HL-60 (cell line): ENCODE data around the gene PDK3.

Experiments used
- DNase-seq, 2 experiments: peaks; one replicate each; pipeline ENCODE4 v3.0.0-alpha.2; 2010 to 2020; ENCODE audit warnings: low read depth in 1 of 2, low spot score in 1 of 2
- H3K27ac ChIP-seq: fragments of 250-450 bp; sonication (Bioruptor Pico); replicated peaks from 2 replicates; pipeline ENCODE4 v1.5.1; 2020; ENCODE audit warnings: mild to moderate bottlenecking, moderate library complexity
- H3K27me3 ChIP-seq: fragments of 250-450 bp; sonication (Bioruptor Pico); 2 replicates; pipeline ENCODE4 v1.5.1; 2021; ENCODE audit warnings: mild to moderate bottlenecking, moderate library complexity; ENCODE audit not compliant: insufficient read depth, poor library complexity, severe bottlenecking
- H3K4me3 ChIP-seq: replicated peaks from 2 replicates; pipeline ENCODE4 v1.5.1; 2011; ENCODE audit warnings: mild to moderate bottlenecking, control low read depth, low read length; ENCODE audit not compliant: insufficient read depth
- GABPA ChIP-seq: IDR thresholded peaks from 2 replicates; pipeline ENCODE4 v1.6.1; 2012; ENCODE audit warnings: low read depth
- POLR2AphosphoS5 ChIP-seq: IDR thresholded peaks from 2 replicates; pipeline ENCODE4 v1.6.1; 2012; ENCODE audit warnings: low read depth
- SPI1 ChIP-seq: IDR thresholded peaks from 2 replicates; pipeline ENCODE4 v1.6.1; 2012; ENCODE audit warnings: low read depth, mild to moderate bottlenecking, borderline replicate concordance
- TF ChIP-seq, protein P1 (sequence below): IDR thresholded peaks from 2 replicates; pipeline ENCODE4 v1.6.1; 2012; ENCODE audit warnings: low read depth; ENCODE audit not compliant: insufficient replicate concordance
- TF ChIP-seq, protein P2 (sequence below): IDR thresholded peaks from one replicate; pipeline ENCODE4 v1.5.1; 2011; ENCODE audit warnings: low read length, control low read depth, inconsistent platforms; ENCODE audit not compliant: insufficient read depth

PDK3 gene

DNA sequence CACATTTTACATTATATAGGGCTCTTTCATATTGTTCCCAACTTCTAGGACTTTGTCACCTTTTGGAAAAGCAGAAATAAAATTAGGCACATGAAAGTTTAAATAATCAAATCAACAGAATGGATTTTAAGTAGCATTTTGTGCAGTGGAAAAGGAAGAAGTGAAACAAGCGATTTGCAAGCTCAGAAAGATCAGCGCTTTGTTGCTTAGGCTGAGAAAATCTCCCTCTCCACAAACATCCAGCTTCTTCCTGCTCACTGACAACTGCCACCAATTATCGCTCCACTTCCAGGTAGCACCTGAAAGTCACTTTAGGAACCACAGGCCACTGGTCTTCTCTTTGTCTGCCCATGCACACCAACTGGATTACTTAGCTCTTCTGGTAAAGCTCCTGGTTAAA lies 2.0 kb upstream of the PDK3 start:
- DNase-seq: no peak
- TF ChIP-seq GABPA (no peak), SPI1 (no peak), POLR2AphosphoS5 (no peak)
- TF ChIP-seq, protein P1, sequence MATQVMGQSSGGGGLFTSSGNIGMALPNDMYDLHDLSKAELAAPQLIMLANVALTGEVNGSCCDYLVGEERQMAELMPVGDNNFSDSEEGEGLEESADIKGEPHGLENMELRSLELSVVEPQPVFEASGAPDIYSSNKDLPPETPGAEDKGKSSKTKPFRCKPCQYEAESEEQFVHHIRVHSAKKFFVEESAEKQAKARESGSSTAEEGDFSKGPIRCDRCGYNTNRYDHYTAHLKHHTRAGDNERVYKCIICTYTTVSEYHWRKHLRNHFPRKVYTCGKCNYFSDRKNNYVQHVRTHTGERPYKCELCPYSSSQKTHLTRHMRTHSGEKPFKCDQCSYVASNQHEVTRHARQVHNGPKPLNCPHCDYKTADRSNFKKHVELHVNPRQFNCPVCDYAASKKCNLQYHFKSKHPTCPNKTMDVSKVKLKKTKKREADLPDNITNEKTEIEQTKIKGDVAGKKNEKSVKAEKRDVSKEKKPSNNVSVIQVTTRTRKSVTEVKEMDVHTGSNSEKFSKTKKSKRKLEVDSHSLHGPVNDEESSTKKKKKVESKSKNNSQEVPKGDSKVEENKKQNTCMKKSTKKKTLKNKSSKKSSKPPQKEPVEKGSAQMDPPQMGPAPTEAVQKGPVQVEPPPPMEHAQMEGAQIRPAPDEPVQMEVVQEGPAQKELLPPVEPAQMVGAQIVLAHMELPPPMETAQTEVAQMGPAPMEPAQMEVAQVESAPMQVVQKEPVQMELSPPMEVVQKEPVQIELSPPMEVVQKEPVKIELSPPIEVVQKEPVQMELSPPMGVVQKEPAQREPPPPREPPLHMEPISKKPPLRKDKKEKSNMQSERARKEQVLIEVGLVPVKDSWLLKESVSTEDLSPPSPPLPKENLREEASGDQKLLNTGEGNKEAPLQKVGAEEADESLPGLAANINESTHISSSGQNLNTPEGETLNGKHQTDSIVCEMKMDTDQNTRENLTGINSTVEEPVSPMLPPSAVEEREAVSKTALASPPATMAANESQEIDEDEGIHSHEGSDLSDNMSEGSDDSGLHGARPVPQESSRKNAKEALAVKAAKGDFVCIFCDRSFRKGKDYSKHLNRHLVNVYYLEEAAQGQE: no peak
- TF ChIP-seq, protein P2, sequence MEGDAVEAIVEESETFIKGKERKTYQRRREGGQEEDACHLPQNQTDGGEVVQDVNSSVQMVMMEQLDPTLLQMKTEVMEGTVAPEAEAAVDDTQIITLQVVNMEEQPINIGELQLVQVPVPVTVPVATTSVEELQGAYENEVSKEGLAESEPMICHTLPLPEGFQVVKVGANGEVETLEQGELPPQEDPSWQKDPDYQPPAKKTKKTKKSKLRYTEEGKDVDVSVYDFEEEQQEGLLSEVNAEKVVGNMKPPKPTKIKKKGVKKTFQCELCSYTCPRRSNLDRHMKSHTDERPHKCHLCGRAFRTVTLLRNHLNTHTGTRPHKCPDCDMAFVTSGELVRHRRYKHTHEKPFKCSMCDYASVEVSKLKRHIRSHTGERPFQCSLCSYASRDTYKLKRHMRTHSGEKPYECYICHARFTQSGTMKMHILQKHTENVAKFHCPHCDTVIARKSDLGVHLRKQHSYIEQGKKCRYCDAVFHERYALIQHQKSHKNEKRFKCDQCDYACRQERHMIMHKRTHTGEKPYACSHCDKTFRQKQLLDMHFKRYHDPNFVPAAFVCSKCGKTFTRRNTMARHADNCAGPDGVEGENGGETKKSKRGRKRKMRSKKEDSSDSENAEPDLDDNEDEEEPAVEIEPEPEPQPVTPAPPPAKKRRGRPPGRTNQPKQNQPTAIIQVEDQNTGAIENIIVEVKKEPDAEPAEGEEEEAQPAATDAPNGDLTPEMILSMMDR: no peak

DNA sequence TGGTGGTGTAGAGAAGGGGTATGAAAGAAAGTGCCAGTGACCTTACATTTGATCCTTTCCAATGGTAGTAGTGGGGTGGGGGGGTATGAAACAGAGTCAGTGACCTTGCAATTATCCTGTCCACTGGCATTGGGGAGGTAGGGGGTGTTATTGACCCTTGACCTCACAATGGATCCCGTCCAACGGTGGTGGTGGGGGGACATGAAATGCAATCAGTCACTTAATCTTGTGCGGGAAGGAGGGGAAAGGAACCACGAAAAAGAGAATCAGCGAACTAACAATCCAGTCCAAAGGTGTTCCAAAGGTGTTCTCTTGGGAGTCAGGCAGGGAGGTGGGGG lies 619 bp upstream of the PDK3 start:
- H3K27me3 ChIP-seq: no peaks in the 10 kb centered on the region
- TF ChIP-seq POLR2AphosphoS5 (no peak), GABPA (no peak), SPI1 (no peak)
- TF ChIP-seq, protein P2: no peak
- TF ChIP-seq, protein P1: no peak
- peak overlapping the region; percentile 69 for H3K27ac ChIP-seq
- peak overlapping the region; percentile 61 for H3K4me3 ChIP-seq
- DNase-seq: no peak

More for the DNA sequence above, 2.0 kb upstream of the PDK3 start:
- H3K27ac ChIP-seq: no peak overlapping the region
- no peak overlapping the region for H3K4me3 ChIP-seq
- H3K27me3 ChIP-seq: no peaks in the 10 kb centered on the region

DNA sequence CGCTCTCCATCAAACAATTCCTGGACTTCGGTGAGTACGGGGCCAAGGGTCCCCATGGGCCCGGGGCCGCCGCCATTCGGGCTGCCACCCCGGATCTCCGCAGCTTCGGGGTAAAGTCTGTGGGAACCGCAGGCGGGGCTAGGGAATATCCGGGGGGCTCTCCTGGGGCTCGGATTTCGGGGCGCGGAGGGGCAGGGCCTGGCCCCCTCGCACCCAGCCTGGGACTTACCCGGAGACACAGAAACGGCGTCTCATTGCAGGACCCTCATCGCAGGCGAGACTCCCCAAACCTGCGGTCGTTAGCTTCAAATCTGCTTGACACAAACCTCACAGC lies 413 bp downstream of the PDK3 start:
- TF ChIP-seq, protein P1: no peak
- TF ChIP-seq SPI1 (no peak), POLR2AphosphoS5 (no peak), GABPA (no peak)
- TF ChIP-seq, protein P2: no peak
- H3K27me3 ChIP-seq: no peaks in the 10 kb centered on the region
- DNase-seq: no peak
- H3K27ac ChIP-seq: peak overlapping the region; percentile 48
- peak overlapping the region; percentile 61 for H3K4me3 ChIP-seq
